NOMO-1 treated with DMSO at 0.1 percent for 48 hours (cell line): ENCODE measurements around the gene STK24.

Experiments
- DNase-seq: peaks from one replicate; lab custom pipeline; 2025; ENCODE audit not compliant: unreplicated experiment; lab: John Stamatoyannopoulos, UW

Gene STK24

DNA sequence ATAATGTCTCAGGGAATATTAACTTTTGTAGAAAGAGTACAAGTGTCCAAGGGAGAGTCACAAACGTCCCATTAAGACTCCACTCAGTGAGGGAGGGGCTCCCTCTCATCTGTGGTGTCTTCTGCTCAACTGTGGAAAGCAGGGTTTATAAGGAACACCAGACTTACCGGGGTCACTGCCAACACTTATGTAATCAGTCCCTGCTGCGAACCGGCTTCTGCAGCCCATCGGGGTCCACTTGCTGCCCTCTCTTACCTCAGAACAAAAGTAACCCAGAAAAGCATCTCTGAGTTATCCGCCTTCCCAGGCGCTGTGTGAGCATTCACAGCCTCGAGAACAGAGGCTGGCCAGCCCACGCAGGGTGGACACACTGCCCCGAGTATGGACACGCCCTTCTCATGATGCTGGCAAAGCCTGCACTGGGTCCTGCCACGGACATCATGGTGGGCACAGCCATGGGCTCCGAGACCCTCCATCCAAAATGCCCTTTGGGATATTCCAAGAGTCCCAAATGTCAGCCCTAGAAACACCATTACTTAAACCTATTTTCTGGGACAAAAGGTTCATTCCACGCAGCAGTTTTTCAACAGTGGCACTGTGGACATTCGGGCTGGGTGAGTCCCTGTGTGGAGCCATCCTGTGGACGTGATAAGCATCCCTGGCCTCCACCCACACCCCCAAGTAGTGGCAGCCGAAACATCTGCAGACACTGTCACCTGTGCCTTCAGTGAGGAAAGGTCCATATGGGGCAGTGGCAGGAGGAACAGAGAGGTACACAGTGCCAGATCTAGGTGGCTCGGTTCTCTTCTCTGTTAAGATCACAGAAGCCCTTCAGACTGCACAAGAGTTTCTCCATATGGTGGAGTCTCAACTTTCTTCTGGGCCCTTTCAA is 63.9 kb downstream of the STK24 start:
- DNase-seq, result no peak

GRCh38 chr13:98511435-98511834 is 65.5 kb downstream of the STK24 start:
- no peak for DNase-seq

GRCh38 chr13:98510156-98510509 is 66.8 kb downstream of the STK24 start:
- DNase-seq, result no peak

DNA sequence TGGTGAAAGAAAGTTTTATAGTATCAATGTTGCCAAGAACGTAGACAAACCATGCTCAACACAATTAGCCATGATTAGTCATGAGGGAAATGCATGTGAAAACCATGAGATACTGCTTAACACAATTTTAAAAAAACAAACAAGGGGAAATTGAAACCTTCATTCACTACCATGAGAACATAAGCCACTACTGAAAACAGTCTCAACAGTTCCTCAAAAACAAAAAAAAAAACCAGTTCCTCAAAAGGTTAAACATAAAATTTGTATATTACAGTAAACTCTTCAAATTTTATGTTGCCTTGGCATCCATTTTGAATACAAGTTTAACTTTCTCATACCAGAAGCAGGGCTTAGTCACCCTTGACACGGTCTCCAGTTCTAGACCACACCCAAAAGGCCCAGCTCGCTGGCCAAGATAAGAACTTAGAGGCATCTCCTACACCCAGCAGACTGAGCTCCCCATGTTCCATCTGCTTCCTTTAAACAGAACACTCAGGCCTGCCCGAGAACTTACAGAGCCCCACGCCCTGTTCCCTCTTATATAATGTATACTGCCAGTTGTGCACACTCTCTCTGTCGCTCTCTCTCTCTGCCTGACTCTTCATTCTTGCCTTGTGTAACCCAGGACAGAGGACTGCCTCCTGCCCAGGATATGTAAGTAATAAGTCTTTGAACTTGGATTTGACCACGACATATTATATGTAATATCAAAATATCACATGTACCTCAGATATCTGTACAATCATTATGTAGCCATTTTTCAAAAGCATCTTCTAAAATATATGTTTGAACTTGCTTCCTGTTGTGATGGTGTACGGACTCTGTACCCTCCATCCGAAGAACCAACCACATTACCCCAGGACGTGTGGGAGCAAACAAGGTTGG is 67.4 kb downstream of the STK24 start:
- DNase-seq, result peak; percentile 85

DNA sequence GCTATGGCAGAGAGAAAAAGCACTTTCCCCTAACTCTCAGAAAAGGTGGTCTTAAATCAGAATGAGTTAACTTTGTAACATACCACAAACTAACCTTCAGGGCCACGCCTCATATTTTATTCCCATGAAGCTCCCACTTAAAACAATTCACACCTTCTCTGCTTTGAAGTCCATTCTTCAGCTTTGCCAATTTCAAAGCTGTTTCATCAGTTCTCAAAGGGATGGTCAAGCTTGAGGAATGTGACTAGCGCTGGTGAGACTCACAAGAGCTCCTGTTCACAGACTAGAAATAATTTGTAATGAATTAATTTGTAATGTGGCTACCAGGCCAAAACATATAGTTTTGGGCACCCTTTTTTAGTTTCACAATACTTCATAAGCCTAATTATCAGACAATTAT is 68.2 kb downstream of the STK24 start:
- no peak for DNase-seq

DNA sequence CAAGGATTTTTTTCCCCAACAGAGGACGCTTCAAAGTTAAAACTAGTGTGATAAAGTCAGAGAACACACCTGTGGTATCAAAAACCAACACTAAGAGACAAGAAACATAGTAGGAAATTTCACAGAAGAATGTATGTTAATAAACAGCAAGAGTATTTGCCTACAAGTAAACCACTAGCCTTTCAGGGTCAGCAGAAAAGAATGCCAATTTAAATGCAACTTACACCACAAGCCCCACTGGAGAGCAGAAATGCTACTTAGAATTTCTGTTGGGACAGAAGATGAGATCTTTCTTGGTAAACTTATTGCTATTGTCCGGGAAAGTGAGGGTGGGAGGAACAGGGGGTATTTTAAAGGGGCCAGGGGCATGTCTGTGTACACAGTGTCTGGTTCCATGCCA is 68.6 kb downstream of the STK24 start:
- no peak for DNase-seq

DNA sequence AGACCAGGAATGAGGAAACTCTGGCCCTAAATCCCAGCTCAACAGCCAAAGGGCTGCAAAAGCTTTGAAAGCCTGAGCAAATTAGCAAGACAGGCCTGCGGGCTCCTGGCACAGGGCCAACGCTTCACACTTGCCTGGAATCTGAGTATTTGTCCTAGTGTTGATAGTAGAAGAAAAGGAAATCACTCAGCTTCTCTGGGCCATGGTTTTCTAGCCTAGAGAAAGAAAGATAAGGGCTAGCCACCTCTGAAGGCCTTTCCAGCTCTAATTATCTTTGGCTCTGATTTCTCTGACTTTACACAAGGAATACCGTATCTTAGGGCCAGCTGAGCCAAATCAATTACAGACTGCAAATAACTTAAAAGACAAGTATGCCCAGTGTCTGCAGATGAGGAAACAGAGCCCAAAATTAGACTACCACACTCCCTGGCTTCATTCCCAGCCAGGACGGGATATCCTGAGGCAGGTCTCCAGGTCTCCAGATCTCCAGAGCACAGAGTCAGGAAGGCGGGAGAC is 69.6 kb downstream of the STK24 start:
- DNase-seq, result no peak

DNA sequence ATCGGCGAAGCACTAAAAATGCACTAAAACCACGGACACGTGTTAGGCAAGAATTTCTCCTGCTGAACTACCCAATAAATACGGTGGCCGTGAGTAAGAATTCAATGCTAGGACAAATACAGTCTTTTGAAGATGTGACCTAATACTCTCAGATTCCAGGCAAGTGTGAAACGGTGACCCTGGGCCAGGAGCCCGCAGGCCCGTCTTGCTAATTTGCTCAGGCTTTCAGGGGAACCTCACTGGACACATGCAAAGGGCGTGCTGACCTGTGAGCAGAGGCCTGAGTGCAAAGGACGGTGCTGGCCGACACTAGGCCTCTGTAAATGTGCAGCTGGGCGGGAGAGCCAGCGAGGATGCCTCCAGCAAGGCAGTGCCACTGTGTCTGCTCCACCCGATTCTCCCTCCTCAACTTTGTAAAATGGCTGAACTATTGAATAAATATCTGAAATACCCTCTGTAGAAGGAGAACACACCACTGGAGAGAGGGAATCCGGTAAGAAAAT is 70.1 kb downstream of the STK24 start:
- DNase-seq, result no peak

DNA sequence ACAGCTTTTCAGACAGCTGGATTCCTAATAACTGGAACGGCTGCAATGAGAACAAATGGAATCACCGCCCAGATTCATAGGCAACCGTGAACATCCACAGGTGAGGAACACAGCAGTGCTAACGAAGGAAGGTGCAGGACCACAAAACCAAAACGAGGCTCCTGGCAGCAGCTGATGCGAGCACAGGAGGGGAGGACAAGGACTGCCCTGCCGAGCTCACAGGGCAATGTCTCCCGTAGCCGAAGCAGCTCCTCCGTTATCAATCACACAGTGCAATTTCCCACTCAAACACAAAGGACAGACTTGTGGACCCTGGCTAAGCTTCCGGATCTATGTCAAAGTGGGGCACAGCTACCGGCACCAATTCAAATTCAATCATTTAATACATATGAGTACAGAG is 70.6 kb downstream of the STK24 start:
- no peak for DNase-seq

DNA sequence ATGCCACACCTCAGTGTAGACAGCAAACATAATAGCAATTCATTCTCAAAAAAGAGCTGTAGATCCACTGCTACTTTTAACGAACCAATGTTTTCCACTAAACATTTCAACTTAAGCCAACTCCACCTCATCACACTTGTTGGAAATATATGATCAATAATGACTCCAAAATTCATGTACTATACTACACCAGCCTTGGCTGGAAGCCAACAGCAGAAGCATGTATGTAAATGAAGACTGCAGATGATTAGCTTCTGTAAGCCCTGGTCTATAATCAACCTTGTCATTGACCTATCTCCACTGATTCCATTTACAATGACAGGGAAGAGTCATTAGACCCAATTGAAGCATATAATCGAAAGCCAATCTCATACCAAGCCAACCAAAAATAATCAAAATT is 71.7 kb downstream of the STK24 start:
- no peak for DNase-seq

GRCh38 chr13:98504371-98504963 is 72.4 kb downstream of the STK24 start:
- DNase-seq, result no peak

DNA sequence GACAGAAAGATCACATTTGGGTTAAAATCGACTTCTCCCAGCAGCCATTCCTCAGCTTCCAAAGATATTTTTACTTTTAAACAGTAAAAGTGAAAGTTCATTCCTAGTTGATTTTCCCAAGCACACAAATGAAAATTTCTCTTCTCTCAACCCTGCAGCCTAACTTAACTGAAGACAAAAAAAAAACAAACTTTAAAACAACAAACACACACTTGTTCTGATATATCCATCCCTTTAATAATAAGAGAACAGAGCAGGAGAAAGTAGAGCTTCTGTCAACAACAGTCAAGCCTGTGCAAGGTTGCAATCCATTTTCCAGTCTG is 72.9 kb downstream of the STK24 start:
- DNase-seq, result no peak

- no peak for DNase-seq
These were observed 73.5 kb downstream of the STK24 start for GRCh38 chr13:98503175-98504028.

- DNase-seq, result no peak
These were observed 75.9 kb downstream of the STK24 start for GRCh38 chr13:98500963-98501421.

DNA sequence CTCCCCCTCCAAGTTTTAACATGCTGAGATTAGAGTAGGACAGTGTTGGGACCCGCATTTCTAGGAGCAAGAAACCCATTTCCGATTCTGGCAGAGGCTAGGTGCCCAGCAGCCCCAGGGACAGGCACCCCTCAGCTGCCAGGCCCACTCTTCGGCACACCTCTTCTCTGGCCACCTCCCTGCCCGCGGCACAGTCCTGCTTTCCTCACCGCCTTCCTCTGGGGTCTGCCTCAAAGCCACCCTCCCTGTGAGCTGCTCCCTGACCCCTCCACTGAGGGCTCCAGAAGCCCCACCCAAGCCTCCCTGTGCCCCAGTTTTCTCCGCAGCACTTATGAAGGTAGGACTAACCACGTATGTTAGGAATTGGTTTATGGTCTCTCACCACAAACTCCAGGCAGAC is 79.9 kb downstream of the STK24 start:
- no peak for DNase-seq

DNA sequence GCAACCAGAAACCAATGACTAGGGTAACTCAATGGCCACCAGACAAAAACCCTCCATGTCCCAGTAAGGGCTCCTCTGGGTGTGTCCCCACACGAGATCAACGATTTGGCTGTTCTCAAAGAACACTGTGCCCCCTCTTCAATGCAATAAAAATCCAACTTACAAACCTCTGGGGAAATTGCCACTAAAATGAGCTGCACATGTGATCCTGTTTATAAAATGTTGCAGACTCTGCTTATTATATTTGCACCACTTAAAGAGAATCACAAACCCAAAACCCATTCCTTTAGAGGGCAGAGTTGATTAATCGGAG is 80.5 kb downstream of the STK24 start:
- DNase-seq, result no peak

GRCh38 chr13:98495627-98496478 is 81.1 kb downstream of the STK24 start:
- no peak for DNase-seq

DNA sequence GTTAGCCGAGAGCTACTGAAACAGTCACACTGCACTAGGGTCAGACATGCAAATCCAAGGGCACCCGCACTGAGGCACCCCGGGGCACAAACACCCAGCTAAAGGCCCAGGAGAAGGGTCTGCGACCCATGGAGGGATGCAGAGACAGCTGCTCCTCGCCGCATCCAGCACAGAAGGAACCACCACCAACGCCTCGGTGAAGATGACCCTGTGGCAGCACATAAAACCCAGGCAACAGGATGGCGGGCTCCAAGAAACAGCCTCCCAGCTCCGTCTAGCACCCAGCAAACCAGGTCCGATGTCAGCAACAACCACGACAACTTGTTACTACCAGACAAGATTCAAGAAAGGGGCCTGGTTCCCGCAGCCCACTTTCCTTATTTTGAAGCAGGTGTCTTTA is 82.1 kb downstream of the STK24 start:
- DNase-seq, result no peak

- DNase-seq, result no peak
These were observed 83.7 kb downstream of the STK24 start for GRCh38 chr13:98493042-98493712.
